Ishikawa (cell line): Measurements from ENCODE around the gene PERCC1.
A peak's percentile ranks its signal among the peaks of the same experiment; 100 is the strongest.

Source experiments
- CEBPB ChIP-seq: IDR thresholded peaks from 2 replicates; pipeline ENCODE4 v1.6.1; 2012
- CREB1 ChIP-seq: IDR thresholded peaks from 2 replicates; pipeline ENCODE4 v1.6.1; 2012; ENCODE audit warnings: low read depth
- EGR1 ChIP-seq: IDR thresholded peaks from 2 replicates; pipeline ENCODE4 v1.6.1; 2012
- EP300 ChIP-seq: IDR thresholded peaks from 2 replicates; pipeline ENCODE4 v1.6.1; 2012; ENCODE audit warnings: borderline replicate concordance
- FOXM1 ChIP-seq: IDR thresholded peaks from 2 replicates; pipeline ENCODE4 v1.6.1; 2012; ENCODE audit warnings: low read depth, borderline replicate concordance
- NFIC ChIP-seq: IDR thresholded peaks from 2 replicates; pipeline ENCODE4 v1.6.1; 2012
- RAD21 ChIP-seq: IDR thresholded peaks from 2 replicates; pipeline ENCODE4 v1.6.1; 2012; ENCODE audit warnings: low read depth
- TAF1 ChIP-seq: IDR thresholded peaks from 2 replicates; pipeline ENCODE4 v1.6.1; 2012; ENCODE audit warnings: low read depth, mild to moderate bottlenecking
- TCF12 ChIP-seq: IDR thresholded peaks from 2 replicates; pipeline ENCODE4 v1.6.1; 2012; ENCODE audit warnings: low read depth
- TEAD4 ChIP-seq: IDR thresholded peaks from 2 replicates; pipeline ENCODE4 v1.6.1; 2012
- YY1 ChIP-seq: IDR thresholded peaks from 2 replicates; pipeline ENCODE4 v1.6.1; 2012; ENCODE audit warnings: low read depth
- ZBTB7A ChIP-seq: IDR thresholded peaks from 2 replicates; pipeline ENCODE4 v1.6.1; 2012; ENCODE audit warnings: low read depth
- TF ChIP-seq, protein P1 (sequence below): IDR thresholded peaks from 2 replicates; pipeline ENCODE4 v1.6.1; 2012
- TF ChIP-seq, protein P2 (sequence below): IDR thresholded peaks from 2 replicates; pipeline ENCODE4 v1.6.1; 2012
- TF ChIP-seq, protein P3 (sequence below): IDR thresholded peaks from 2 replicates; pipeline ENCODE4 v1.6.1; 2012; ENCODE audit warnings: low read depth, mild to moderate bottlenecking

Gene PERCC1

DNA sequence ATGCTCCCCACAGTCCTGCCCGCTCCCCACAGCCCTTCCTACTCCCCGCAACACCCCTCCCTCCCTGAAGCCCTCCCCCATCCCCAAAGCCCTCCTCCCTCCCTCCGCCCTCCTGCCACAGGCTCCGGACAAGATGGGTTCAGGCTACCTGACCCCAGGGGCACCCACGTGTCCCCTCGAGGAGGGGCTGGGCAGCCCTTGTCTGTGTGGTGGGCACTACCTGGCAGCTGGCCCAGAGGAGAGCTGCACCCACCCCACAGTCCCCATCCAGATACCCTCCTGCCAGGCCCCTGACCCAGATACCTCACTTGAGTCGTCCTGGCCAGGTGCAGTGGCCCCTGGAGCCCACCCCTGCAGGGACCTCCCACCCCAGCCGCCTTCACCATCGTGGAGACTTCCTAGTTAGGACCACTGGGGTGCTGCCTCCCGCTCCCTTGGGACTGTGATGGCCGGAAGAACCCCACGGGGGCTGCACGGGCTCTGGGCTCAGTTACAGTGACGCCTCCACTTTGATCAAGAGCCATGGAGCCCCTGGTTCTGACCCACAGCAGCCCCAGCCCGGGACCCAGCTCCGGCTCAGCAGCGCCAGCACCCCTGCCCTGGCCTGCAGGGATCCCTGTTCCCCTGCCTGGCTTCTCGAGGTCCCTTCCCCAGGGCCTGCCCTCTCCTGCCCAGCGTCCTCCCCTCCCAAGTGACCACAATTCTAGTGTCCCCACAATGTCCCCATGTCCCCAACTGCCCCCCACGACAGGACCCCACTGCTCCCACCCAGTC is 806 bp downstream of the PERCC1 start:
- TF ChIP-seq EGR1 = no peak
- TF ChIP-seq NFIC = no peak
- TF ChIP-seq FOXM1 = no peak
- TF ChIP-seq, protein P1, sequence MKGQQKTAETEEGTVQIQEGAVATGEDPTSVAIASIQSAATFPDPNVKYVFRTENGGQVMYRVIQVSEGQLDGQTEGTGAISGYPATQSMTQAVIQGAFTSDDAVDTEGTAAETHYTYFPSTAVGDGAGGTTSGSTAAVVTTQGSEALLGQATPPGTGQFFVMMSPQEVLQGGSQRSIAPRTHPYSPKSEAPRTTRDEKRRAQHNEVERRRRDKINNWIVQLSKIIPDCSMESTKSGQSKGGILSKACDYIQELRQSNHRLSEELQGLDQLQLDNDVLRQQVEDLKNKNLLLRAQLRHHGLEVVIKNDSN = no peak
- no peak for TF ChIP-seq RAD21
- TF ChIP-seq EP300 = no peak
- TF ChIP-seq, protein P2, sequence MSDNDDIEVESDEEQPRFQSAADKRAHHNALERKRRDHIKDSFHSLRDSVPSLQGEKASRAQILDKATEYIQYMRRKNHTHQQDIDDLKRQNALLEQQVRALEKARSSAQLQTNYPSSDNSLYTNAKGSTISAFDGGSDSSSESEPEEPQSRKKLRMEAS = no peak
- no peak for TF ChIP-seq ZBTB7A
- no peak for TF ChIP-seq TAF1
- no peak for TF ChIP-seq TCF12
- TF ChIP-seq YY1 = no peak
- no peak for TF ChIP-seq CREB1

DNA sequence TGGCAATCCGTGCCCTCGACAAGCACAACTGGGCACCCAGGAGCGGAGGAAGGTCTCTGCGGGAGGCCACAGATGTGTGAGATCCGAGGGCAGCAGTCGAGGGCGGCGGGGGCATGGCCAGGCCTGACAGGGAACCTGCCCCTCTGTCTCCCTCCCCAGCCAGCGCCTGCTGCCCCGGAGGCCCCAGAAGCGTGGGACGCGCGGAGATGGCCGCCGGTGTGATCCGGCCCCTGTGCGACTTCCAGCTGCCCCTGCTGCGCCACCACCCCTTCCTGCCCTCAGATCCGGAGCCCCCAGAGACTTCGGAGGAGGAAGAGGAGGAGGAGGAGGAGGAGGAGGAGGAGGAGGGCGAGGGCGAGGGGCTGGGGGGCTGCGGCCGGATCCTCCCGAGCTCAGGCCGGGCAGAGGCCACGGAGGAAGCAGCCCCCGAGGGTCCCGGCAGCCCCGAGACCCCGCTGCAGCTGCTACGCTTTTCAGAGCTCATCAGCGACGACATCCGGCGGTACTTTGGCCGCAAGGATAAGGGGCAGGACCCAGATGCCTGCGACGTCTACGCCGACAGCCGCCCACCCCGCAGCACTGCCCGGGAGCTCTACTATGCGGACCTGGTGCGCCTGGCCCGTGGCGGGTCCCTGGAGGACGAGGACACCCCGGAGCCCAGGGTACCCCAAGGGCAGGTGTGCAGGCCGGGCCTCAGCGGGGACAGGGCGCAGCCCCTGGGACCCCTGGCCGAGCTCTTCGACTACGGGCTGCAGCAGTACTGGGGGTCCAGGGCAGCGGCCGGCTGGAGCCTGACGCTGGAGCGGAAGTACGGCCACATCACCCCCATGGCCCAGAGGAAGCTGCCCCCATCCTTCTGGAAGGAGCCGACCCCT is 1.7 kb downstream of the PERCC1 start:
- TF ChIP-seq, protein P1 = no peak
- peak; percentile 52; the same call in 1 of the 2 replicates for TF ChIP-seq ZBTB7A
- TF ChIP-seq, protein P2 = no peak

DNA sequence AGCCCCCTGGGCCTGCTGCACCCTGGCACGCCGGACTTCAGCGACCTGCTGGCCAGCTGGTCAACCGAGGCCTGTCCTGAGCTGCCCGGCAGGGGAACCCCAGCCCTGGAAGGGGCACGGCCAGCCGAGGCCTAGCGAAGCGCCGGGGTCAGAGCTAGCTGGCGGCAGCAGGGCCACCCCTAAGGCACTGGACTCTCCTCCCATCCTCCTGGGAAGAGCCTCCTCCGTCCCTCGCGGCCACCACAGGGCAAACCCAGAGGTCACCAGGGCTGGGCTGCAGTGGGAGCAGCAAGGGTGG is 2.3 kb downstream of the PERCC1 start:
- TF ChIP-seq EP300 (no peak), FOXM1 (no peak)

DNA sequence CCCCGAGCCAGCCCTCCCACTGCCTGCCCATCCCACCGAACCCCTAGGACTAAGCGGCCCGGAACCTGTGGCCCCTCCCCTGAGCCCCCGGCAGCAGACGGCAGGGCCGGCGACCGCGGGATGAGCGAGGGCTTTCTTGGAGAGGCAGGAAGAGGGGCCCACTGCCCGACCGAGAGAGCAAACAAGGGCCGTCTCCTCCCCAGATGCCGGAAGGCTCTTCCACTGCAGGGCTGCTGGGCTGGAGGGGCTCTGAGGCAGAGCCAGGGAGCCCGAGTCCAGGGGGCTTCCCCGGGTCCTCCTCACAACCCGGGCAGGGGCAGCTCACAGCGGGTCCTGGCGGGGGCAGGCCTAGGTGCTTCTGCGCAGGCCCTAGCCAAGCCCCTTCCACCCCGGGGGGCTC is 2.9 kb downstream of the PERCC1 start:
- TF ChIP-seq, protein P2 = no peak
- TF ChIP-seq, protein P3, sequence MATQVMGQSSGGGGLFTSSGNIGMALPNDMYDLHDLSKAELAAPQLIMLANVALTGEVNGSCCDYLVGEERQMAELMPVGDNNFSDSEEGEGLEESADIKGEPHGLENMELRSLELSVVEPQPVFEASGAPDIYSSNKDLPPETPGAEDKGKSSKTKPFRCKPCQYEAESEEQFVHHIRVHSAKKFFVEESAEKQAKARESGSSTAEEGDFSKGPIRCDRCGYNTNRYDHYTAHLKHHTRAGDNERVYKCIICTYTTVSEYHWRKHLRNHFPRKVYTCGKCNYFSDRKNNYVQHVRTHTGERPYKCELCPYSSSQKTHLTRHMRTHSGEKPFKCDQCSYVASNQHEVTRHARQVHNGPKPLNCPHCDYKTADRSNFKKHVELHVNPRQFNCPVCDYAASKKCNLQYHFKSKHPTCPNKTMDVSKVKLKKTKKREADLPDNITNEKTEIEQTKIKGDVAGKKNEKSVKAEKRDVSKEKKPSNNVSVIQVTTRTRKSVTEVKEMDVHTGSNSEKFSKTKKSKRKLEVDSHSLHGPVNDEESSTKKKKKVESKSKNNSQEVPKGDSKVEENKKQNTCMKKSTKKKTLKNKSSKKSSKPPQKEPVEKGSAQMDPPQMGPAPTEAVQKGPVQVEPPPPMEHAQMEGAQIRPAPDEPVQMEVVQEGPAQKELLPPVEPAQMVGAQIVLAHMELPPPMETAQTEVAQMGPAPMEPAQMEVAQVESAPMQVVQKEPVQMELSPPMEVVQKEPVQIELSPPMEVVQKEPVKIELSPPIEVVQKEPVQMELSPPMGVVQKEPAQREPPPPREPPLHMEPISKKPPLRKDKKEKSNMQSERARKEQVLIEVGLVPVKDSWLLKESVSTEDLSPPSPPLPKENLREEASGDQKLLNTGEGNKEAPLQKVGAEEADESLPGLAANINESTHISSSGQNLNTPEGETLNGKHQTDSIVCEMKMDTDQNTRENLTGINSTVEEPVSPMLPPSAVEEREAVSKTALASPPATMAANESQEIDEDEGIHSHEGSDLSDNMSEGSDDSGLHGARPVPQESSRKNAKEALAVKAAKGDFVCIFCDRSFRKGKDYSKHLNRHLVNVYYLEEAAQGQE = no peak
- TF ChIP-seq FOXM1 (no peak), ZBTB7A (no peak), YY1 (no peak), CREB1 (no peak), EP300 (no peak), TEAD4 (no peak), NFIC (no peak), TCF12 (no peak), EGR1 (no peak), CEBPB (no peak), RAD21 (no peak), TAF1 (no peak)
- TF ChIP-seq, protein P1 = no peak

DNA sequence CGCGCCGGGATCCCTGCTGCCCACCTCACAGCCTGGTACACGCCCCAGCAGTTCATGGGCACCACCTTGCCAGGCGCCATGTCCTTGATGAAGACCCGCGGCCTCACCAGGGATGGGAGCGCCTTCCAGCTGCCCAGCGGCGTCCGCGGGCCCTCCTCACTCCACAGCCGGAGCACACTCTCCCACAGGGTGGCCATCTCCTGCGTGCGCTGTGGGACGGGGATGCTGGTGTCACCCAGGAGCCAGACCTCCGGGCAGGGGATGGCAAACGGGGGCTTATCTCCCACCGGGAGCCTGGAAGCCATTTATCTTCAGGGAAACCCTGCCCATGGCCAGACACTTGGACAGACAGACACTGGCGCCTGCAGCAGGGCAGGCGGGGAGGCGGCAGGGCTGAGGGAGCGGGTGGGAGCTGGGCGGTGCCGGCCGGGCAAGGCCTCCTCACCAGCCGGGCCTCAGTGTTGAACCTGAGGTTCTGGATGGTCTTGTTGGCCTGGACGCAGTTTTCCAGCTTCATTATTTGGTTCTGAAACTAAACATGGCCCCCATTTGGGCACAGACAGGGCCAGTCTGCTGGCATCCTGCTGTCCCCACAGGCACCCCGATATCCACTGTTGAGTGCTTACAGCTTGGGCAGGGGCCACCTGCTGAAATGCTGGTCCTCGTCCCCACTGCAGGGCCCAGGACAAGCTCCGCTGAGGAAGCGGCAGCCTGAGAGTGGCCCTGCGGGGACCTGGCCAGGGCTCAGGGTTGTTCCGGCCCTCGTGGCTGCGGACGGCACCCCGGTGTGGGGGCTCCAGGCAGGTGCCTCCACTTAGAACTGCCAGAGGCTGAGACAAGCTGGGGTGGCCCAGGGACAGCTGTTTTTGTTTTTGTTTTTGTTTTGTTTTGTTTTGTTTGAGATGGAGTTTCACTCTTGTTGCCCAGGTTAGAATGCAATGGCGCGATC is 4.0 kb downstream of the PERCC1 start:
- TF ChIP-seq TAF1 (no peak), ZBTB7A (no peak)

DNA sequence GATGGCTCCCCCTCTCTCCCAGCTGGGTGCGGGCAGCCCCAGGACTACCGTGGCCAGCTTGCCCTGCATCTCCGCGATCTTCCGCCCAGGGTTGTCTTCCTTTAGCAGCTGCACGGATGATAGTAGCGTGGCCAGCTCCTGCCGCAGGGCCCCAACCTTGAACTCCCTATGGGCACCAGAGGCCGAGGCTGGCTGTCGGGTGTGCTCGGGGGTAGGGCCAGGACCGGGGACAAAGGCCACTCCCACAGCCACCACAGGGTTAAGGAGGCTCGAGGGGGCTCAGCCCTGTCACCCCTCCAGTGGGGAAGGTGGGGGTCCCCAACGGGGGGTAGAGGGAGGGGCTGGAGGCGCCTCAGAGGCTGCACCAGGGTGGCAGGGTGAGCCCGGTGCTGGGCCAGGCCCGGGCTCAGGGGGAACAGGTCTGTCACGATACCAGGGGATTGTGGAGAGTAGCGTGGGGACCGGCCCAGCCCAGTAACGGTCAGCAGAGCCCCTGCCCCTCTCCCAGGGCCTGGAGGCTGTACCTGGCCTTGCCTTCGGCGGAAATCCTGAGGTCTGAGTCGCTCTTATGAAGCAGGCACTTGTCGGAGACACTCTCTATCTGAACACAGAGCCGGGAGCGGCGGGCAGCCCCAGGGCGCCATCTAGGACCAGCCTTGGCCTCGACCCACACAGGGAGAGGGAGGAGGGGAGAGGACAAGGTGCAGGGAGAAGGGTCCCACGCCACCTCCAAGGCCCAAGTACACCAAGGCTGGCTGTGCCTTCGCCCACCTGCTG is 5.2 kb downstream of the PERCC1 start:
- TF ChIP-seq RAD21 = no peak
- TF ChIP-seq NFIC = no peak
- TF ChIP-seq EP300 = no peak
- TF ChIP-seq, protein P2 = no peak
- TF ChIP-seq TCF12 = no peak
